K562 (cell line): ENCODE measurements around the gene PHKA1. TPM values are rescaled to one million over a fixed set of nuclear protein-coding genes. Genes with fewer than 3 reads are reported as not detected.

ENCODE experiments used
- AFF1 ChIP-seq, 2 experiments: fragments of 450-650 bp; IDR thresholded peaks; 2 replicates each; pipeline ENCODE4 v1.6.1; 2018; ENCODE audit warnings: mild to moderate bottlenecking in 2 of 2, low read depth in 1 of 2; ENCODE audit not compliant: partially characterized antibody in 2 of 2
- ATF1 ChIP-seq, 2 experiments: fragments of 450-650 bp in 1 of 2; IDR thresholded peaks; 2 replicates each; pipeline ENCODE4 v1.6.1; 2016; ENCODE audit warnings: missing compliant biosample characterization in 1 of 2, missing genetic modification characterization in 1 of 2
- CEBPB ChIP-seq: fragments of 450-650 bp; IDR thresholded peaks from 2 replicates; pipeline ENCODE4 v1.6.1; 2016; ENCODE audit warnings: missing genetic modification characterization, missing compliant biosample characterization
- CGGBP1 ChIP-seq: fragments of 250-450 bp; sonication (Bioruptor Pico); IDR thresholded peaks from 2 replicates; pipeline ENCODE4 v1.9.0; 2021; ENCODE audit warnings: mild to moderate bottlenecking
- E2F6 ChIP-seq, 2 experiments: IDR thresholded peaks; 2 replicates each; pipeline ENCODE4 v1.6.1; 2011; ENCODE audit warnings: borderline replicate concordance in 1 of 2, control low read depth in 1 of 2, low read depth in 1 of 2, low read length in 1 of 2, mild to moderate bottlenecking in 1 of 2, mixed read lengths in 1 of 2, moderate library complexity in 1 of 2; ENCODE audit not compliant: insufficient read depth in 1 of 2, insufficient read length in 1 of 2, poor library complexity in 1 of 2, severe bottlenecking in 1 of 2; ENCODE audit errors: extremely low read depth in 1 of 2
- PHB2 ChIP-seq: fragments of 450-650 bp; IDR thresholded peaks from 2 replicates; pipeline ENCODE4 v1.6.1; 2017; ENCODE audit warnings: low read depth
- TFAP4 ChIP-seq: sonication (generic); formaldehyde crosslinking; IDR thresholded peaks from 2 replicates; pipeline ENCODE4 v1.8.0; 2022; ENCODE audit warnings: missing genetic modification reagents, mild to moderate bottlenecking, moderate library complexity, borderline replicate concordance
- ZNF134 ChIP-seq: fragments of 250-450 bp; sonication (Bioruptor Pico); conservative IDR thresholded peaks from 2 replicates; pipeline ENCODE4 v1.4.0; 2020
- ZNF3 ChIP-seq: fragments of 250-450 bp; sonication (Bioruptor Pico); IDR thresholded peaks from 2 replicates; pipeline ENCODE4 v1.5.0; 2021; ENCODE audit warnings: mild to moderate bottlenecking, moderate library complexity
- ZNF407 ChIP-seq: fragments of 450-650 bp; IDR thresholded peaks from 2 replicates; pipeline ENCODE4 v1.6.1; 2016; ENCODE audit warnings: low read depth
- ZNF717 ChIP-seq: fragments of 250-450 bp; sonication (Bioruptor Pico); IDR thresholded peaks from 2 replicates; pipeline ENCODE4 v1.5.0; 2021
- polyA plus RNA-seq, 8 experiments: library from polyadenylated mRNA; depleted of rRNA in 4 of 8; stranded (reverse) in 5 of 8; unstranded in 3 of 8; fragments of >200 nt; fragmentation: Nextera tagmentation in 2 of 8; fragmentation: Illumina TruSeq in 1 of 8; extraction: Ambion mirVana in 2 of 8; extraction: Trizol in 1 of 8; gene quantifications; 2 replicates each; pipeline versions ENCODE4 v1.2.1 to v1.2.3, GENCODE V29; 2011 to 2014; ENCODE audit warnings: inconsistent platforms in 1 of 8, missing spikeins in 1 of 8
- total RNA-seq, 7 experiments: library from RNA; depleted of rRNA in 6 of 7; stranded (reverse); fragments of >200 nt in 6 of 7; fragmentation: Illumina TruSeq in 2 of 7; extraction: Trizol in 2 of 7; gene quantifications; 2 replicates each; pipeline versions ENCODE4 v1.2.1 to v1.2.3, GENCODE V29; 2011 to 2021; ENCODE audit warnings: low replicate concordance in 1 of 7

Gene PHKA1
- total and polyA plus RNA-seq, 9 of the 15 experiments (the other 6 are each of a cell fraction or from before 2014, with no cell fraction given), result 2.4 to 9.6 (median 5.8) TPM

GRCh38 chrX:72572248-72573157 lies 141.6 kb downstream of the PHKA1 start, which contains the start of gene HDAC8 (continued):
- TF ChIP-seq TFAP4 (CRISPR knock-in tag), result 0 out of 2 replicates have a peak, but pooled peaks have one; percentile 13
- TF ChIP-seq PHB2, result no peak
- TF ChIP-seq ZNF134, result no peak
- TF ChIP-seq ZNF717 (CRISPR knock-in tag), result no peak
- no peak for TF ChIP-seq CEBPB
- TF ChIP-seq E2F6 (IDR thresholded peaks at IDR 0.05; ENCODE audit: borderline replicate concordance in 1 of 2, extremely low read depth in 1 of 2, insufficient read depth in 1 of 2, insufficient read length in 1 of 2, low read depth in 1 of 2, low read length in 1 of 2, poor library complexity in 1 of 2, severe bottlenecking in 1 of 2), result no peak
- TF ChIP-seq ZNF3 (CRISPR knock-in tag), result no peak
- TF ChIP-seq CGGBP1 (CRISPR knock-in tag), result no peak
- no peak for TF ChIP-seq ATF1 (CRISPR knock-in tag; IDR thresholded peaks at IDR 0.05)
- peak; percentile 88 for TF ChIP-seq ATF1 (tag; IDR thresholded peaks at IDR 0.05)
- TF ChIP-seq AFF1 (IDR thresholded peaks at IDR 0.05; ENCODE audit: low read depth in 1 of 2, partially characterized antibody in 2 of 2), result peak in 1 of 2 experiments; percentile 90
- TF ChIP-seq ZNF407, result no peak
